CD4-positive, alpha-beta T cell treated with Interleukin-2 at 100 ng/mL for 4 hours (primary cell): Measurements from ENCODE around the gene C20orf202.
A peak's percentile ranks its signal among the peaks of the same experiment; 100 is the strongest.

ENCODE experiments used
- DNase-seq: peaks from one replicate; pipeline ENCODE4 v3.0.0-alpha.2; 2020; ENCODE audit warnings: low spot score

C20orf202 gene

DNA sequence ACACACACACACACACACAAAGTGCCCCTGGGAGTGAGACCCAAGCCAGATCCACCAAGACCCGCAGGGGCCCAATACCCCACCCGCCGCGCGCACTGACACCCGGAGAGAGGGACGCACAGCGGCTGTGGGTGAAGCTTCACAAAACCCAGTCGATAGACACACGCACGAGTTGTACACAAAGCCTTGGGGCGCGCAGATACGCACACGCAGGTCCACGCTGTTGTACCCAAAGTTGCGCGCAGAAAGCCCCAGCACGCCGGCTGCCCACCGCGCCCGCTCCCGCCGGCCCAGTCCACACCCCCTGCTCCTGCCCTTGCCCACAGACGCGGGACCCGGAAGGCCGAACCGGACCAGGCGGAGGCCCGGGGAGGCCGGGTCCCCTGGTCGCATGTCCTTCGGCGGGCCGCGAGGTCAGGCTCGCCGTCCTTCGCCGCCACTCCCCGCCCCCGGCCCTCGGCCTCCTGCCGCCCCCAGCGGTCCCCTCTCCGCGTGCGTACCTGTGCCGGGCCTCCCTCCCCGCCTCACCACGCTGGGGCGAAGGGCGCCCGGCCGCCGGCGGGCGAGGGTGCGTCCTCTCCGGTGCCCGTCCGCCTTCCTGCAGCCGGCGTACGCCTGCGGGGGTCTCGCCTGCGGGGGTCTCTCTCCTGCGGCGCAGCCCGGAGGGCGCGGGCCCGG is 18.5 kb upstream of the C20orf202 start, which contains the start of gene TMEM74B:
Gene TMEM74B, minus strand, starts transcription at position 344 of the 678 bp plus-strand sequence. CDS start 1,180 bp downstream, outside the sequence.
- no peak for DNase-seq

DNA sequence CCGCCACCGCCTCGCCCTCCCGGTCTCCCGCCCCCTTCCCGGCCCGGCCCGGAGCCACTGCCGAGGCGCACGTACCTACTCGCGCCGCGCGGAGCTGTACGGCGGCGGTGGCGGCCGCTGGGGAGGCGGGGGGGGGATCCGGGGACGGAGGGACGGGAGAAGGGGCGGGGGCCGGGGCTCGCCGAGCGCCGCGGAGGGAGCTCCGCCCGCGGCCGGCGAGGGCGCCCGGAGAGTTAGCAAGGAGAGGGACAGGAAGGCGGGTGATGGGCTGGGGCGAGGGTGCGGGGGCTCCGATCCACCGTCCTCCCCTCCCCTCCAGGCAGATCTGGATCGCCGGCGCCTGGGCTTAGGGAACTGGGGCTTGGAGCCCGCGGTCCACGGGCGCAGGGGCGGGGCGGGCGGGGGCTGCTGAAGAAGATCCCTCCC is 17.9 kb upstream of the C20orf202 start:
- no peak for DNase-seq

DNA sequence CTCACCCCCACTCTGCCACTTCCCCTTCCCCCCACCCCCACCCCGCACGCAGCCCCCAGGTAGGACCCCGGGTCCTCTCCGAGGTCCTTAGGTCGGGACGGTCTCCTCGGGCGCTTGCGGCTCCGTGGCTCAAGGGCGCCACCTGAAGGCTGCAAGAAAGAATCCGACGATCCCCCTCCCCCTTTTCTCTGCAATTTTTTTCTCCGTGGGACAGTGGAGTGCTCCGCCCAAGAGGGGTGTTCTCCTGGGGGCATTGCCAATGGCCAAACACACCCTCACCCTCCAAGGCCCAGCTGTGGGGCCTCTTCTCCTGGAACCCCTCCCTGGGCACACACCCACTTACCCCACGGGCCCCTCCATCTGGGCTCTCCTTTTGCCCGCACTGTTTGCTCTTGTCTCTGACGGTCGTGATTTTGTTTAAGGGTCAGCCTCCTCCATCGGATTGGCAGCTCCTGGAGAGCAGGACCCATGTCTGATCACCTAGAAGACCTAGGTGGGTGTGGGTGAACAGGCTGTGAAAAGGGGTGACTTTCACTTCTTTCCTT is 17.4 kb upstream of the C20orf202 start:
- DNase-seq, result peak; percentile 17

DNA sequence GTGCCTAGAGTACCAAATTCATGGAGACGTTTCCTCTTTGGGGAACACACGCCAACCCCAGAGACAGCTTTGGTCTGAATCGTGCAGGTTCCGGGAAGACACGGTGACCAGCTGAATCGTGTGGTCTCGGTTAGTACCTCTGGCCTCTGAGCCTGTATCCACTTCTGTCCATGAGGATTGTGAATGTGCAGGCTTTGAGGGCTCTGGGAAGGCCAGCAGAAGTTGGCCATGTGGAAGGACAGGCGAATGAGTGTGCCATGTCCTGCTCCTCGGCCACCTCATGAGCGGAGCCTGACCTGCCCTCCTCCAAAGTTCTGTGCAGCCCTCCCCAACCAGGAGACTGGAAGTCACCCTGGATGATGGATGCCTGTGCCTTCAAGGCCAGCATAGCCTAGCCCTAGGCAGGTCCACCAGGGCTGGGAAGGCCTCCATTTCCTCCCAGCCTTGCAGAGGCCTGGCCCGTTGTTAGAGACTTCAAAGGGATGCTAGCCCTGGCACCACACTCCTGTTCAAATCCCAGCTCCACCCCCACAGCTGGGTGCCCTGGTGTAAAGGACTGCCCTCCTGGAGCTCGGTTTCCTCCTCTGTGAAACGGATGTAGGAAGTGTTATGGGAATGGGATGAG is 16.8 kb upstream of the C20orf202 start:
- no peak for DNase-seq

DNA sequence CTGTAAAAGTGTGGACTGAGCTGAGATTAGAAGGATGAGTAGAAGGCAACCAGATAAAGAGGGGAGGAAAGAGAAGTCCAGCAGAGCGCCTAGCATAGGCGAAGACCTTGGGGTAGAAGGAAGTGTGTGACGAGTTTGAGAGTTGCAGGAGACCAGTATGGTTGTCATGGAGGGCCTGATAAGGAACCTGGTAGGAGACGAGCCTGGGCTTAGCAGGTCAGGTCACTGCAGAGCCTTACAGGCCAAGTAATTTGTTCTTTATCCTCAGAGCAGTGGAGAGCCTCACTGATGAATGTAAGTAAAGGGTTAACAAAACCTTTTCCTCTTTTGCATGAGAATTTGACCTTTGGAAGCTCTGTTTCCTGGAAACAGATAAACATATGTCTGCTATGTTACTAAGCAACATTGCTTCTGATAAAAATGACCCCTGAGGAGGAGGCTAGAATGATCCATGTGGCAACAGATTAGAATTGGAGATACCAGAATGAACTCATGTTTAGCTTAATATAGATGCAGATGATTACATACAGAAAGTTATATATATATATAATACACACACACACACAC is 15.6 kb upstream of the C20orf202 start:
- DNase-seq, result no peak

DNA sequence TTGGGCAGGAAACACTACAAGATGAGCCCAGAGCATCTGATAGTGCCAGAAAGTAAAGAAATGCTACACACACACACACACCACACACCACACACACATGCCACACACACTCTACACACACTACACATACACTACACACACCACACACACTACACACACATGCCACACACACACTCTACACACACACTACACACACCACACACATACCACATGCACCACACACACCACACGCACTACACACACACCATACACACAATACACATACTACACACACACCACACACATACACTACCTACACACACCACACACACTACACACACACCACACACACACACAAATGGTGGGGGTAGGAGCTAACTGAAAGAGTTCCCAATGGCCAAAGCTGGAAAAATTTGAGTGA is 14.9 kb upstream of the C20orf202 start:
- no peak for DNase-seq

DNA sequence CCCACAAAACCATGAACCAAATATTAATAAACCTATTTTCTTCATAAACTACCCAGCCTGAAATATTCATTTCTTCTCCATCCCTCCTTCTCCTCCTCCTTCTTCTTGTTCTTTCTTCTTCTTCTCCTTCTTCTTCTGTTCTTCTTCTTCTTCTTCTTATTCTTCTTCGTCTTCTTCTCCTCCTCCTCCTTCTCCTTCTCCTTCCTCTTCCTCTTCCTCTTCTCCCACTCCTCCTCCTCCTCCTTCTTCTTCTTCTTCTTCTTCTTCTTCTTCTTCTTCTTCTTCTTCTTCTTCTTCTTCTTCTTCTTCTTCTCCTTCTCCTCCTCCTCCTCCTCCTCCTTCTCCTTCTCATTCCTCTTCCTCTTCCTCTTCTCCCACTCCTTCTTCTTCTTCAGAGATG is 13.4 kb upstream of the C20orf202 start:
- no peak for DNase-seq

DNA sequence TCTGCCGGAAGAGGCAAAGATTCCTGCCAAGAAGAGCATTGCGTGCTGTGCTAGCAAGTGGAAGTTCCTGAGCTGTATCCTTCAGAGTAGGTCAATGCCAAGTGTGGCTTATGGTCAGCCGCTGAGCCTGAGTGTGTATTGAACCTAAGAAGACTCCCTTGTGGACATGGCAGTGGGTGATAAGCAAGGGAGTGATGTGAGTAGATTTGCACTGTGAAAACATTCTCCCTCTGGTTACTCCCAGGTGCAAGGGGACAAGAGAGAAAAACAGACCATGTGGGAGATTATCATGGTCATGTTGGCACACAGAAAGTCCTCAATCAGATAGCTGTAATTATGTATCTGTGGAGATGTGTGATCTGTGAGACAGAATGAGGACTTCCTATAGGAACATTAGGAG is 12.4 kb upstream of the C20orf202 start:
- no peak for DNase-seq

DNA sequence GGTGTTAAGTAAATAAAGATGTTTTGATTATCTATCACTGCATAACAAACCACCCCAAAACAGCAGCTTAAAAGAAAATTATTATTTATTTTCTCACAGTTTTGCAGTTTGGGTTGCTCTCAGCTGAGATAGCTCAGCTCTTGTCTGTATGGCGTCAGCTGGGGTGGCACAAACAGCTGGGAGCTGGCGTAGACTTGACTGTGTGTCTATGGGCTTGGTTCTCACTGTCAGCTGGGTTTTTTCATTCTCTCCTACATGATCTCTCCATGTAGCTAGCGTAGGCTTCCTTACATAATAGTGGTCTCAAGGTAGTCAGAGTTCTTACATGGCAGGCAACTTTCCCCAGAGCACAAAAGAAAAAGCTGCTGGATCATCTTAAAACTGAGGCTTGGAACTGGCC is 12.0 kb upstream of the C20orf202 start:
- DNase-seq, result no peak

DNA sequence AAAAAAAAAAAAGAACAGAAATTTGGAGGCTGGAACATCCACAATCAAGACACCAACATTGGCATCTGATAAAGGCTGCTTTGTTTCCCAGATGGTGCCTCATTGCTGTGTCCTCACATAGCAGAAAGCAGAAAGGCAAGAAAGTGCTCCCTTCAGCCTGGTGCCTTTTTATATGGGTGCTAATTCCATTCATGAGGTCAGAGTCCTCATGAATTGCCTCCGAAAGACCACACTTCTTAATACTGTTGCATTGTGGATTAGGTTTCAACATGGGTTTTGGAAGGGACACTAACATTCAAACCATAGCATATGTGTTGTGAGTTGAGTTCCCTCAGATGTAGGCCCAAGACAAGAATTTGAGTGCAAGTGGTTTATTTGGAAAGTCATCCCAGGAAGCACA is 8.0 kb upstream of the C20orf202 start:
- DNase-seq, result no peak

DNA sequence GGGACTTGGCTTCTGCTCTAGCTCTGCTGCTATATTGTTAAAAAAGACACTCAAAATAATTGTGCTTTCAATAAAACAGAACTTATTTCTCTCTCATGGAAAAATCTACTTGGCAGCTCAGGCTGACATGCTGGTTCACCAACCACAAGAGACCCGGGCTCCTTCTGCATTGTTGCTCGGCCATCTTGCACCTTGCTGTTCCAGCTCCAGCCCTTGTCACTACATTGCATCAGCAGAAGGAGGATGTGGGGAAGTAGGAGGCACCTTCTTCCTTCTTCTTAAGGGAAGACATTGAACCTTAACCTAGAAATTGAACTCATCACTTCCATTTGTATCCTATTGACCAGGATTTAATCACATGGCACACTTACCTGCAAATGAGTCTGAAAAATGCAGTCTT is 6.6 kb upstream of the C20orf202 start:
- DNase-seq, result no peak

DNA sequence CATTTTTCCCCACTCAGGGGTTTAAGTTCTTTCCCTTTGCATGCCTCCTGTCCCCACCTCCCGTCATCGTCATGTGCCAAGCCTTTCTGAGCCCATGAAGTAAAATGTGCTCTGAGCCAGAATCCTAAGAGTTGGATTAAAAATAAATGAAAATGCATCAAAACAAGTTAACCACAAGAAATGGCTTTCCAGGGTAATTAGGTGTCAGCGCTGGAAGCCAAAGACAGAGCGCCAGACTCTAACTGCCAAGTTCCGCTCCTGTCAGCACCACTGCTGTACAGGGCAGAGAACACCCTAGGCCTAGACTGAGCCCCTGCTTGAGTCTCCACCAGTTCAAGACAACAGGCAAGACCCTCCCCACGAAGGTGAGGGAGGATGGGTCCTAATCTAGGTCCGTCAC is 5.5 kb upstream of the C20orf202 start:
- DNase-seq, result no peak

DNA sequence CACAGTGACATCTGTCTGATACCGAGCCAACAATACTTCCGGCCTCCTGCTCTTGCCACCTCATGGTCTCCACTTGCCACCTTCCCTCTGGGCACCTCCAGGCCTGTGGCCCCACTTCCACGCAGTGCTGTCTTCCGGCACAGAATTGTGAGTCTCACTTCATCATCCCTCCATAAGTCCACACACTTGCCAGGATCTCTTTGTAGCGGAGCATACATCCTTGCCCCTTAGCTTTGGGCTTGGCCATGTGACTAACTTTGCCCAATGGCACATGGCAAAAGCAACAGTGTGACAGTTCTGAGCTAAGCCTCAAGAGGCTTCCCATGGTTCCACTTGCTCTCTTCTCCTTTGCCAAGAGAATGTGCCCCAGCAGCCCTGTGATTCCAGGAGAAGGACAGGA is 4.5 kb upstream of the C20orf202 start:
- DNase-seq, result no peak

DNA sequence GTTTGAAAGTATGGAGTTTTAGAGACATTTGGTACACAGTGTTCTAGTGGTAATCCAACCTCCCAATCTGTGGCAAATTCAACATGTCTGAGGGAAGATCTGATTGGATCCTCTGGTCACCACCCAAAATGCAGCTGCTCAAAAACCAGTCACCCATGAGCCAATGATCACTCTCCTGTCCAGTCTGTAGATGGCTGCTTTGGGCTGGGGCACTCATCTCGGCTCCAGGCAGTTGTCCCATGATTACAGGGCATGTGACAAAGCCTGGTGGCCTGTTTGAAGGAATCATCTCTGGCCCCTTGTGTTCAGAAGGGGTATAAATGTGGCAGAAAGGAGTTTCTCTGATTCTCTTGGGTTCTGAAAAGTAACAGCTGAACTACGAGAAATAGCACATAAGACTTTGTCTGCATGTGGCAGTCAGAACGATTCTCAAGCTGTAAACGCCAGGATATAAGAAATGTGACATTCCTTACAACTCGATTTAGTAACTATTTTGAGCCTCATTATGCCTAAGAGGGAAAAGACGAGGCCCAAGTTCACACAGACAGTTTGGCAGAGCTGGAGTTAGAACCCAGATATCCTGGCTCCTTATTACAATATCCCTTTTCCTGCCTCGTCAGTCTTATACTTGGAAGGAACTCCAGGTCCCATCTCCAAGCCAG is 3.9 kb upstream of the C20orf202 start:
- no peak for DNase-seq

DNA sequence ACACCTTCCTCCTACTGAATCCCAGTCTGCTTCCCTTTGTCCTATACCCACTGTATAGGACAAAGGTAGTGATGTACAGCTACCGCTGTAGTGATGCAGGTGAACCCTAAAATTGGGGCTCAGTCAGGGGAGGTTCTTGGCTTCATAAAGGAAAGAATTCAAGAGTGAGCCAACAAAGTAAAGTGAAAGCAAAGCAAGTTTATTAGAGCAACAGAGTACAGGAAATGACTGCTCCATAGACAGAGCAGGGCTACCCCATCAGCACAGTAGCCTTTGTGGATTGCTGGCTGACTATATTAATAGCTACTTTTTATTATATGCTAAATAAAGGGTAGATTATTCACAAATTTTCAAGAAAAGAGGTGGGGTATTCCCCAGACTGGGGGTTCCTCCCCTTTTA is 3.3 kb upstream of the C20orf202 start:
- DNase-seq, result no peak

DNA sequence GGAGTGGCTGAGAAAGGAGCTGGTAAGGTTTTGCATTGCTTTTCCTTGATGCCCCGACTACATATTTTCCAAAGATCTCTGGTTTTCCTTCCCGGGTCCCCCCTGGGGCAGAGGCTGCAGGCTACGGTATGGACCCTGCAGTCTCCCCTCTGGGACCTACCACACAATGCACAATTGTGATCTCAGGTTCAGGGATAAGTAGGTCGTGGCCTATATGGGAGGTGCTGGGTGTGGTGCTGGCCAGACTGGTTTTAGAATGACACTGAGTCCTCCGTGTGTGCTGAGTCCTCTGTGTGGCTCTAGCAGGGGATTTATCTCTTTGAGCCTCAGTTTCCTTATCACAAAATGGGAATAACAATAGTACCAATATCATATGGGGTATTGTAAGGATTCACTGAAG is 376 bp downstream of the C20orf202 start:
- no peak for DNase-seq

DNA sequence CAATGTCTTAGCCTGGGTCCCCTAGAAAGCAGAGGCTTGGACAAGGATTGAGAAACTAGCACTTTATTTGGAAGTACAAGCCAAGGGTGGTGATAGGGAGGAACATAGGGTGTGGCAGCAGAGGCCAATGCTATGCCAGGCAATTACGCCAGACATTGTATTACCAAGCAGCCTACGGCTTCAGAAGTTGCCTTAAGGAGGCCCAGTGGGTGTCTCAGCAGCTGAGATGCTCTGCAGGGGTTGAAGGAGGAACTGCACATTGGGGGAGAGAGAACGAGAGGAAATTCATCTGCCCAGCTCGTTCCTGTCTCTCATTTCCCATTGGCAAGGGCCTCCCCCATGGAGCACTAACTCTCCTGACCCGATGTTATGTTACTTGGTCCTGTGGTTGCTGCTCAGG is 859 bp downstream of the C20orf202 start:
- no peak for DNase-seq

DNA sequence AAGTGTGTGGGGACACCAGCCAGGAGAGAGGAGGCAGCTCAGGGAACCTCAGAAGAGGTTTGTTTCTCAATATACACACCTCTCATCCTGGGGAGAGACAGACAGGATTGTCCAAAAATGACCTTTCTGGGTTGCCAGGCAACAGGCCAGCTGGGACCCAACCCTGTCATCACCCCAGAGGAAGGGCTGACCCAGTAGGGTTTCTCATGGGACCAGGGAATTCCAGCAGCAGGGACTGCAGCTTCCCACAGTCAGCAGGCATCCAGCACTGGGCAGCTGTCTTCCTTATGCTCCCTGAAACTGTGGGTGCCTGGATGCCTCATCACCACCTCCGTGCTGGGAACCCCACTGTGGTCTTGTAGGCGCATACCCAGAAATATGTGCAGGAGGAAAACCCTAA is 1.3 kb downstream of the C20orf202 start:
- DNase-seq, result no peak

DNA sequence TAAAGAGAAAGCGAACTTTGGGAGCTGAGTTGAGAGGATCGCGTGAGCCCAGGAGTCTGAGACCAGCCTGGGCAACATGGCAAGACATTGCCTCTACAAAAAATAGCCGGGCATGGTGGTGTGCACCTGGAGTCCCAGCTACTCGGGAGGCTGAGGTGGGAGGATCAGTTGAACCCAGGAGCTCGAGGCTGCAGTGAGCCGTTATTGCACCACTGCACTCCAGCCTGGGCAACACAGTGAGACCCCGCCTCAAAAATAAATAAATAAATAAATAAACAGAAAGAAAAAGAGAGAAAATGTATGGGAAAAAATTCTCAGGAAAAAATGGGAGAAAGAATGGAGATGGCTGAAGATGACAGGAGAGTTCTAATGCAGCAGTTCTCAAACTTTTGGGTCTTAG is 2.5 kb downstream of the C20orf202 start:
- no peak for DNase-seq

DNA sequence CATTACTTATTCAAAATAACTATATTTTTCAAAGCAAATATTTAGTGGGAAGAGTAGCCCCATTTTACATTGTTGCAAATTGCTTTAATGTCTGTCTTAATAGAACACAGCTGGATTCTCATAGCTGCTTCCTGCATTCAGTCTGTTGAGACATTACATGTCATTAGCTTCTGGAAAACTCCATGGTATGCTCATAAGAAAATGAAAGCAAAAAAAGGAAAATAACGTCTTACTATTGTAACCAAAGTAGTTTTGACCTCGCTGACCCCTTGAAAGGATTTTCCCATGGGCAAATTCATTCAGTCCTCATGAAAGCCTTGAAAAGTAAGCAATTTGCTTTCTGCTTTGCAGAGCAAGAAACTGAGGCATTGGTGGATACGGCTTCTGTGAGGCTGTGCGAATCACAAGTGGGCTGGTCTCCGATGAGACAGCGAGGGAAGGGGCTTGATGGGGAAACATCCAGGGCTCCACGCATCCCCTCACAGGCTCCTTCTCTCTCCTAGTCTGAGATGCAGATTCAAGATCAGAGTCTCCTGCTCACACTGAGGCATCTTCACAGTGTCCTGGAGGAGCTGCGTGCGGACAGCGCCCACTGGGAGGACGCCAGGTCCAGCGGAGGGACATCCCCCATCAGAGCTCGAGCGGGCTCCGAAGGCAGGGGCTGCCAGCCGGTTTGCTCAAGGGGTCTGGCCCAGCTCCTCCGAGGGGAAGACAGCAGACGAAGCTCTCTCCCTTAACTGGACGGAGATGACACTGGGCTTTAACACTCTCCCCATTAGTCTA is 3.3 kb downstream of the C20orf202 start:
- no peak for DNase-seq

DNA sequence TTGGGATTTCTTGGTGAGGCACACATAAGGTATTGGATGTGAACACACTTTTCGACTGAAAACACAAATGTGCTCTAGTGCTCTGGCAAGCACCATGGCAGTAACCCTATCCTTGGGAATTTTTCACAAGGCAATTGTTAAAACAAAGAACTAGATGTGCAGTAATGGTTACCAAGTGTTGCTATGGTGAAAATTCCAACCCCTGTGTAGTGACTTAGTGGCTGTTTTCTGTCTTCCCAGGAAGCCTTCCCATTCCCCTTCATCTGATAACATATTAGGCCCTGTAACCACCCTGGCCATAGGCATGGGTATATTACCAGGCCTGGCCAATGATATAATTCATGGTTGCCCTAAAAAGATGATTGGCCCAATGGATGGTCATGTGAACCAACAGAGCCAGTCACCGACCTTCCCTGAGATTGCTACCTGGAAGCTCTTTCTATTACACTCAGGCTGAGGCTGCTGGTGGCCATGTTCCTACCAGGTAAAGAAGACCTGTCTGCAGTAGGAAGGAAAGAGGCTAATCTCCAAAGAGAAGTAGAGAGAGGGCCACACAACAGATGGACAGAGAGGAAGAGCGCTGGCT is 4.1 kb downstream of the C20orf202 start:
- no peak for DNase-seq
